ENCODE data around the gene SPIRE1. TPM values are rescaled to one million over a fixed set of nuclear protein-coding genes. Genes with fewer than 3 reads are reported as not detected.
A peak's percentile ranks its signal among the peaks of the same experiment; 100 is the strongest.

SPIRE1 gene
- total and polyA plus RNA-seq, 12 donors, result 8.4 to 65.3 (median 47.4) TPM

- DNase-seq (no peak), ATAC-seq (no peak)
- H3K9me3 ChIP-seq, result no peaks in the 10 kb centered on the region
- intact Hi-C loops (cut with DNase I), result no loop called here
- H3K4me1 ChIP-seq, result peaks cover 4 to 42% (median 21%) of the 10 kb centered on the region in 9 donors
- WGBS, 2 donors, result 96 to 98% methylated on average over 2 of the region's 2 CpGs
- no peak overlapping the region for H3K27ac ChIP-seq
- no peaks in the 10 kb centered on the region for H3K27me3 ChIP-seq
- no peak overlapping the region for H3K4me3 ChIP-seq
- no peaks in the 10 kb centered on the region for H3K36me3 ChIP-seq
- no peak for TF ChIP-seq CTCF (IDR thresholded peaks at IDR 0.05)
Observed at GRCh38 chr18:12518326-12518725, 139.6 kb downstream of the SPIRE1 start.

GRCh38 chr18:12517142-12517825 lies 140.6 kb downstream of the SPIRE1 start:
- Histone ChIP-seq H3K27ac (no peak overlapping the region), H3K4me1 (peaks cover 4 to 42% (median 21%) of the 10 kb centered on the region in 9 donors), H3K36me3 (no peaks in the 10 kb centered on the region), H3K27me3 (no peaks in the 10 kb centered on the region), H3K4me3 (no peak overlapping the region), H3K9me3 (no peaks in the 10 kb centered on the region)
- no peak for TF ChIP-seq CTCF (IDR thresholded peaks at IDR 0.05)
- intact Hi-C loops (cut with DNase I), result no loop called here
- ATAC-seq (no peak), DNase-seq (no peak)
- 98 to 100% methylated on average over 1 of the region's 1 CpG for WGBS, 2 donors

- no peak for TF ChIP-seq CTCF (IDR thresholded peaks at IDR 0.05)
- Histone ChIP-seq H3K36me3 (peaks cover 0 to 9% (median 3%) of the 10 kb centered on the region in 9 donors), H3K27ac (peak overlapping the region in 4 of 10 donors; percentile 7 to 26 (median 18)), H3K4me1 (peaks cover 4 to 42% (median 21%) of the 10 kb centered on the region in 9 donors), H3K9me3 (no peaks in the 10 kb centered on the region), H3K4me3 (no peak overlapping the region), H3K27me3 (no peaks in the 10 kb centered on the region)
- intact Hi-C loops (cut with DNase I), result no loop called here
- 32 to 39% methylated on average over 4 of the region's 4 CpGs for WGBS, 2 donors
- peak in 6 of 8 donors; percentile 33 to 82 (median 67) for ATAC-seq
- no peak for DNase-seq
Observed at GRCh38 chr18:12516049-12516630, 141.8 kb downstream of the SPIRE1 start.

GRCh38 chr18:12515550-12515949 lies 142.4 kb downstream of the SPIRE1 start:
- H3K27me3 ChIP-seq, result no peaks in the 10 kb centered on the region
- H3K27ac ChIP-seq, result peak overlapping the region in 4 of 10 donors; percentile 7 to 26 (median 18)
- intact Hi-C loops (cut with DNase I), result no loop called here
- H3K9me3 ChIP-seq, result no peaks in the 10 kb centered on the region
- peaks cover 4 to 38% (median 20%) of the 10 kb centered on the region in 9 donors for H3K4me1 ChIP-seq
- ATAC-seq (peak in 5 of 8 donors; percentile 49 to 76 (median 71)), DNase-seq (no peak)
- TF ChIP-seq CTCF (IDR thresholded peaks at IDR 0.05), result no peak
- H3K36me3 ChIP-seq, result peaks cover 0 to 15% (median 8%) of the 10 kb centered on the region in 9 donors
- 47 to 66% methylated on average over 2 of the region's 2 CpGs for WGBS, 2 donors
- no peak overlapping the region for H3K4me3 ChIP-seq
